Activated T-cell treated with anti-CD3 and anti-CD28 coated beads, Interleukin-2, amount 50 U/mL, for 72 hours (primary cell): ENCODE data around the gene DNAH10. TPM values are rescaled to one million over a fixed set of nuclear protein-coding genes. Genes with fewer than 3 reads are reported as not detected.
A peak's percentile ranks its signal among the peaks of the same experiment; 100 is the strongest.

Experiments used
- ATAC-seq, 2 donors: fragments of 150-1000 bp; cut with Tn5 transposase; replicated peaks in 1 of 2; 2 replicates each; pipeline ENCODE4 v1.10.0; 2021; ENCODE audit warnings: moderate library complexity in 2 of 2, mild to moderate bottlenecking in 1 of 2
- DNase-seq, 2 donors: peaks; one replicate each; pipeline ENCODE4 v3.0.0; 2021 to 2022; ENCODE audit warnings: mixed read lengths in 1 of 2
- H3K27ac Mint-ChIP-seq: one replicate; pipeline ENCODE4 v1.8.0; 2022; ENCODE audit warnings: mild to moderate bottlenecking, moderate library complexity, mixed read lengths
- H3K27me3 Mint-ChIP-seq: one replicate; pipeline ENCODE4 v1.8.0; 2022; ENCODE audit warnings: low read depth, mixed read lengths
- H3K36me3 Mint-ChIP-seq, 2 donors: one replicate each; pipeline ENCODE4 v1.8.0; 2022; ENCODE audit warnings: mixed read lengths in 2 of 2, mild to moderate bottlenecking in 1 of 2; ENCODE audit not compliant: insufficient read depth in 2 of 2
- H3K4me1 Mint-ChIP-seq: one replicate; pipeline ENCODE4 v1.8.0; 2022; ENCODE audit warnings: low read depth, mixed read lengths
- H3K4me3 Mint-ChIP-seq, 2 donors: one replicate each; pipeline ENCODE4 v1.8.0; 2022; ENCODE audit warnings: mild to moderate bottlenecking in 2 of 2, mixed read lengths in 2 of 2, moderate library complexity in 2 of 2
- H3K9me3 Mint-ChIP-seq, 2 donors: one replicate each; pipeline ENCODE4 v1.8.0; 2022; ENCODE audit warnings: mixed read lengths in 2 of 2
- total RNA-seq, 2 donors: library from RNA; stranded (reverse); gene quantifications; one replicate each; pipeline ENCODE4 v1.2.3, GENCODE V29; 2022

Gene DNAH10
- total RNA-seq, 2 donors from 2014 or later = 0.44 to 0.46 TPM

GRCh38 chr12:123971449-123971769 lies 209.3 kb downstream of the DNAH10 start:
- no peaks in the 10 kb centered on the region for H3K9me3 Mint-ChIP-seq
- no peak for DNase-seq
- H3K27ac Mint-ChIP-seq = peak overlapping the region; percentile 49
- peaks cover 51% of the 10 kb centered on the region for H3K4me1 Mint-ChIP-seq
- H3K36me3 Mint-ChIP-seq = peaks cover 5 to 9% of the 10 kb centered on the region in 2 donors
- ATAC-seq = no peak
- H3K27me3 Mint-ChIP-seq = no peaks in the 10 kb centered on the region
- H3K4me3 Mint-ChIP-seq = peak overlapping the region; percentile 93 to 95

GRCh38 chr12:123971770-123972456 lies 209.8 kb downstream of the DNAH10 start:
- H3K4me1 Mint-ChIP-seq = peaks cover 51% of the 10 kb centered on the region
- H3K9me3 Mint-ChIP-seq = no peaks in the 10 kb centered on the region
- H3K27ac Mint-ChIP-seq = peak overlapping the region; percentile 49
- H3K36me3 Mint-ChIP-seq = peaks cover 5 to 9% of the 10 kb centered on the region in 2 donors
- peak overlapping the region; percentile 93 to 95 for H3K4me3 Mint-ChIP-seq
- DNase-seq = peak; percentile 48 to 50
- no peaks in the 10 kb centered on the region for H3K27me3 Mint-ChIP-seq
- peak in 1 of 2 donors; percentile 12 for ATAC-seq

GRCh38 chr12:123972457-123973401 lies 210.6 kb downstream of the DNAH10 start, which contains the start of the genes CCDC92 and ZNF664:
Gene CCDC92 (minus strand): TSS chr12:123972831. CDS start chr12:123944305, 28,526 bp downstream.
Gene ZNF664 (plus strand): TSS chr12:123973215. CDS start chr12:124012145, 38,930 bp downstream.
- peak within 1 kb of the TSS; percentile 49 for H3K27ac Mint-ChIP-seq
- peaks cover 51% of the 10 kb centered on the region for H3K4me1 Mint-ChIP-seq
- H3K4me3 Mint-ChIP-seq = peak within 1 kb of the TSS; percentile 93 to 95
- ATAC-seq (peak; percentile 85 to 87), DNase-seq (peak; percentile 96 to 97)
- no peaks in the 10 kb centered on the region for H3K27me3 Mint-ChIP-seq
- no peaks in the 10 kb centered on the region for H3K9me3 Mint-ChIP-seq
- peaks cover 5 to 9% of the 10 kb centered on the region in 2 donors for H3K36me3 Mint-ChIP-seq

- Mint-ChIP-seq H3K36me3 (peaks cover 5 to 9% of the 10 kb centered on the region in 2 donors), H3K4me1 (peaks cover 50% of the 10 kb centered on the region), H3K9me3 (no peaks in the 10 kb centered on the region), H3K27ac (peak overlapping the region; percentile 44), H3K4me3 (peak overlapping the region; percentile 88), H3K27me3 (no peaks in the 10 kb centered on the region)
- ATAC-seq (peak; percentile 1 to 3), DNase-seq (peak; percentile 35 to 42)
Measured at GRCh38 chr12:123973552-123974341, 211.6 kb downstream of the DNAH10 start.

DNA sequence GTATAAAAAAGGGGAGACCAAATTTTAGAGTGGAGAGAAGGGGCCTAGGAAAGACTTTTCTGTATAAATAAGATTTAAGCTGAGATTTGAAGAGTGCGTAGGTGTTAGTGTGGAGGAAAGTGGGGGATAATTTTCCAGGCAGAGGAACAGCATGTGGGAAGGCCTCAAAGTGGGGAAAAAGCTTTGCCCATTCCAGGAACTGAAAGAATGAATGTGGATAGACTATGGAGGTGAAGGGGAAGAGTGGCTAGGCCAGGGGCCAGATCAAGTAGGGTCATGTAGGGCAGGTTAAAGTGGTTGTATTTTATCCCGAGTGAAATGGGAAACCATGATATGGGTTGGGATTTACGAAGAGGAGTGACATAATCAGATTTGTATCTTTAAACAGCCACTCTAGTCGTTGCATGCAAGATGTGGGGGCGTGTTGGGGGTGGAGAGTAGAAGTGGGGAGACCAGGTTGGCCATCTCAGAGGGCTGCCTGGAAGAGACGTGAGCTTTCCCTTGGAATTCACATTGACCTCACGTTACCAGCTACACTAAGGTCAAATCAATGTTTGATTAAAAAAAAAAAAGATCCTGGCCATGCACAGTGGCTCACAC lies 214.2 kb downstream of the DNAH10 start:
- no peak for DNase-seq
- H3K9me3 Mint-ChIP-seq = no peaks in the 10 kb centered on the region

DNA sequence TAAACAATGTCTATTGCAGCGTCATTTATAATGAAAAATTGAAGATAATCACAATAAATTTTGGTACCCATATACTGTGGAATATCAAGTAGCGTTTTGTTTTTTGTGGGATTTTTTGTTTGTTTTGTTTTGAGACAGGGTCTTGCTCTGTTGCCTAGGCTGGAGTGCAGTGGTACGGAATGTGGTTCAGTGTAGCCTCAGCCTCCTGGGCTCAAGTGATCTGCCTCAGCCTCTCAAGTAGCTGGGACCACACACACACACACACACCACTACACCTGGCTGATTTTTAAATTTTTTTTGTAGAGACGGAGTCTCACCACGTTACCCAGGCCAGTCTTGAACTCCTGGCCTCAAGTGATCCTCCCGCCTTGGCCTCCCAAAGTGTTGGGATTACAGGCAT lies 217.5 kb downstream of the DNAH10 start:
- Mint-ChIP-seq H3K36me3 (peaks cover 0 to 8% of the 10 kb centered on the region in 2 donors), H3K4me1 (peaks cover 20% of the 10 kb centered on the region), H3K27me3 (no peaks in the 10 kb centered on the region), H3K9me3 (no peaks in the 10 kb centered on the region), H3K4me3 (no peak overlapping the region), H3K27ac (no peak overlapping the region)
- no peak for ATAC-seq
- no peak for DNase-seq

More for the DNA sequence above, 214.2 kb downstream of the DNAH10 start:
- Mint-ChIP-seq H3K4me1 (peaks cover 25% of the 10 kb centered on the region), H3K36me3 (peaks cover 5 to 11% of the 10 kb centered on the region in 2 donors), H3K4me3 (no peak overlapping the region), H3K27me3 (no peaks in the 10 kb centered on the region), H3K27ac (no peak overlapping the region)
- no peak for ATAC-seq

DNA sequence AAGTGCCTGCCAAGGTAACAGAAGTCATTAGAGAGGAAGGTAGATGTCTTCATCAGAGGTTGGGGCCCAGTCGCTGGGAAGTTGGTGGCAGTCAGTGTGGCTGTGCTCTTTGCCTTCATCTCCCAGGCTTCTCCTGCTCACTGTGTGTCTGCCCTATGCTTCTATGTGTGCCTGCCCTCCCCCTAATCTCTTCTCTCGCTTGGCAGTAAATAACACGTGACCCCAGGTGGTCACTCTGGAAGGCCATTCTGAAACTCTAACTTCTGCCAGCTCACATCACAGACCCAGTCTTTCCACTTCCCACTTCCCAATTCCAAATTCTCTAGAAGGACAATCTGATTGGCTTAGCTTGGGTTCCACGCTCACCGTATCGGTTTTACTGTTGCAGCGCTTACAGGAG lies 220.2 kb downstream of the DNAH10 start:
- Mint-ChIP-seq H3K9me3 (no peaks in the 10 kb centered on the region), H3K4me1 (peaks cover 14% of the 10 kb centered on the region), H3K4me3 (no peak overlapping the region), H3K36me3 (peaks cover 0 to 2% of the 10 kb centered on the region in 2 donors), H3K27ac (no peak overlapping the region), H3K27me3 (no peaks in the 10 kb centered on the region)
- no peak for DNase-seq
- no peak for ATAC-seq

- Mint-ChIP-seq H3K36me3 (peaks cover 0 to 10% of the 10 kb centered on the region in 2 donors), H3K9me3 (no peaks in the 10 kb centered on the region), H3K4me1 (peaks cover 14% of the 10 kb centered on the region), H3K27me3 (no peaks in the 10 kb centered on the region), H3K27ac (no peak overlapping the region), H3K4me3 (no peak overlapping the region)
- peak; percentile 41 to 43 for DNase-seq
- peak; percentile 81 to 82 for ATAC-seq
Measured at GRCh38 chr12:123983822-123984485, 221.9 kb downstream of the DNAH10 start.

- Mint-ChIP-seq H3K27ac (no peak overlapping the region), H3K4me3 (no peak overlapping the region), H3K36me3 (peaks cover 2 to 11% of the 10 kb centered on the region in 2 donors), H3K4me1 (peaks cover 15% of the 10 kb centered on the region), H3K9me3 (no peaks in the 10 kb centered on the region), H3K27me3 (no peaks in the 10 kb centered on the region)
- ATAC-seq (no peak), DNase-seq (no peak)
Measured at GRCh38 chr12:123984903-123985302, 222.8 kb downstream of the DNAH10 start.
